HG03025 (cell line): ENCODE results near the gene HDAC4.

Source experiments
- ATAC-seq: cut with Tn5 transposase; IDR thresholded peaks from one replicate; pipeline ENCODE4 v1.9.1; 2021; ENCODE audit warnings: mild to moderate bottlenecking, moderate library complexity; ENCODE audit not compliant: unreplicated experiment, low FRiP score

The HDAC4 gene

DNA sequence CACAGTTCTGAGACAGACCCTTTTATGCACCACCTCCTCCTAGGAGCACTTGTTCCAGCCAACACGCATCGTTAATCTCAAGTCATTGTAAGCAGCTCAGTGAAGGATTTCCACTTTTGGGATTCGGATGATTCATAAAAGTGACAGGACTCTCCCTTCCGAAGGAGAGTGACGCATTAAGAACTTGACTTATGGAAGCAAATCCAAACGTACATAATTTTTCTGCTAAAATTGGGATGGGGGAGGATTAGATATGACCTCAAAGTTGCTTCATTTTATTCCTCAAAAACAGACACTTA is 387.2 kb downstream of the HDAC4 start:
- ATAC-seq: no peak

- ATAC-seq: no peak
Observed at GRCh38 chr2:239012936-239013677, 387.7 kb downstream of the HDAC4 start.

- no peak for ATAC-seq
Observed at GRCh38 chr2:239012228-239012627, 388.6 kb downstream of the HDAC4 start.

DNA sequence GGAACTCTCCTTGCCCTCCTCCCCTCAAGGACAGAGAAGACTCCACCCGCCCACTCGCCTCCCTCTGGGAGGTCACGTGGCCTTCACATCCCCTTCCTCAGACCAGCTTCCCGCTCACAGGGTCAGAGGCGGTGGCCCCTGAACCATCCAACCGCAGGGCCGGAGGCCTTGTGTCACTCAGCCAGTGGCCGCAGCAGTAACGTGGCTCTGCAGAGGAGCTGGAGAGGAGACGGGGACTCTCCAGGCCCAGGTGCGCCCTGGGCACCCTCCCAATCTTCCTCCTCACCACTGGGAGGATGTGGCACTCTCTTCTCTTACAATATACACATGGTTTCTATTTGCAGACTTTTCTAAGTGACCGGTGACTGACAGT is 391.2 kb downstream of the HDAC4 start:
- ATAC-seq: no peak

DNA sequence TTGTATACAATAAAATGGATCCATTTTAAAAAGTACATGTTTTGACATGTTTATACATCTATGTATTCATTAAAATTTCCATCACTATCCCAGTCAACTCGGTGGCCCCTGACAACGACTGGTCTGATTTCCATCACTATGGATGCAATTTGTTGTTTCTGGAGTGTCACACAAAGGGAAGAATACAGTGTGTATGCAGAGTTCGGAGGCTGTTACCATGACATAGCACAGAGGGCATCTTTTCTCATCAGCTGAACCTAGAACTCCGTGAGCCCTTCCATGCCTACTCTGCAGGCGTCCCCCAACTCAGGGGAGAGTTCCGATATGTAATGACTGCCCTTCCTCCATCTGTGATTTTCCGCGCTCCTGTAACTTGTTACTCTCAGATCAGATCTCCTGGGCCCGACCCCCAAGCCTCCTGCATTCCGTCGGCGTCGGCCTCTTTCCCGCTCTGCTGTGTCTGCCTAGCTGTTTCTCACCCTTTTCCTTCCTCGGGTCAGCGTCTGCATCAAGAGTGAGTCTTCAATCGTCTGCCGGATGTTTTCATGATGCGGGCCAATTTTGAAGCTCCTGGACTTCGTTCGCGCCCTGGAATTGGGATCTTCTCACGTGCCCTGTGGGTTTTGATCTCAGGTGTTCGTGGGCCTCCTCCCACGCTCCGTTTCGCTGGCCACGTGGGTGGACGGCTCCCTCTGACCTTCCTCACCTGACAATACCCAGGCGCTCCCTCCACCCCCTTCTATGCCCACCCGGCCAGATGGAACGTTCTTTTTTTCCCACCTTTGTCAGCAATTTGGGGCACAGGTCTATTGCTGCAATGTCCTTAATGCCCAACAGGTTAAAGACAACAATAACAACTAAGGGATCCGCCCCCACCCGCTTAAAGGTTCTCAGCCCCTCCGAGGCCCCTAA is 391.9 kb downstream of the HDAC4 start:
- ATAC-seq: no peak

GRCh38 chr2:239008004-239008403 is 392.8 kb downstream of the HDAC4 start:
- no peak for ATAC-seq

DNA sequence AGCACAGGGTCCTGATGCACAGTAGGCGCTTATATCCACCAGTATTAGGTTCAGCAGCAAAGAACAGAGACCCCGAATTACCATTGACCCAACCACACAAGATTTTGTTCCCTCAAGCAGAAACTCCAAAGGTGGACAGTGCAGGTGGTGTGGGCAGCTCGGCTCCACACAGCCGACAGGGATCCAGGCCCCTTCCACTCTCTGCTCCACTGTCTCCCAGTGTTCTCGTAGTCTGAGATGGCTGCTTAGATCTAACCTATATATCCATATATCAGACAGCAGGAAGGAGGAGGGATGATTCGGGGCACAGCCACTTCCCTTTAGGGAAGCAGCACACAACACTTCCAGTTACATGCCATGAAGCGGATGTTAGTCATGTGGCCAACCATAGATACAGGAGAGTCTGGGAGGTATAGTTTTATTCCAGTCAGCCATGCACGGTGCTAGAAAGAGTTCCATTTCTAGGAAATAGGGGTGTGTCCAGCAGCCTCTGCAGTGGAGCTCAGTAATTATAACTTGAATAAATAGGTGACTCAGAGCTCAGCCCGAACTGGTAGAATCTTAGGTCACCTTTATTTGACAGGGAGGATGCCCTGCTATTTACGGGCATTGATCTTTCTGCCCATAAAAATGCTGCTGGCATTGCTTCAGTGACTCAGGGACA is 394.1 kb downstream of the HDAC4 start:
- no peak for ATAC-seq

DNA sequence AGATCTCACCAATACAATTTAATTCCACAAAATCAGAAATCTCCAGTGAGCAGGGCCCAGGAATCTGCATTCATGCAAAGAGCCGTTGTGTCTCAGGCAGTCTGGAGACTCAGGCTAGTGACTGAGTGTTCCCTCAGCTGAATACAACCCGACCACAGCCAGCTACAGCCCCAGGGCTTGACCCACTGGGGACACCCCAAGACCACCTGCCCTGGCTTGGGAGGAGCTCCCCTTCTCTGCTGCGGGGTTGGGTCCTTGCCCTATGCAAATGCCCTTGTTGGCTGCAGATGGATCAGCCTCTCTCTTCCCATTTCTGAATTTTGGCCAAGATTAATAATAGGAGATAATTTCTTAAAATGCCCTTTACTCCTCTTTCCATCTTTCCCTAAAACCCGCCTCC is 395.2 kb downstream of the HDAC4 start:
- ATAC-seq: no peak

GRCh38 chr2:239004274-239005015 is 396.4 kb downstream of the HDAC4 start:
- ATAC-seq: no peak

- ATAC-seq: no peak
Observed at GRCh38 chr2:239003624-239004273, 397.1 kb downstream of the HDAC4 start.

- no peak for ATAC-seq
Observed at GRCh38 chr2:239002954-239003623, 397.7 kb downstream of the HDAC4 start.

- no peak for ATAC-seq
Observed at GRCh38 chr2:239002591-239002953, 398.2 kb downstream of the HDAC4 start.

GRCh38 chr2:239001794-239002193 is 399.0 kb downstream of the HDAC4 start:
- no peak for ATAC-seq

GRCh38 chr2:239000500-239001073 is 400.2 kb downstream of the HDAC4 start:
- no peak for ATAC-seq

DNA sequence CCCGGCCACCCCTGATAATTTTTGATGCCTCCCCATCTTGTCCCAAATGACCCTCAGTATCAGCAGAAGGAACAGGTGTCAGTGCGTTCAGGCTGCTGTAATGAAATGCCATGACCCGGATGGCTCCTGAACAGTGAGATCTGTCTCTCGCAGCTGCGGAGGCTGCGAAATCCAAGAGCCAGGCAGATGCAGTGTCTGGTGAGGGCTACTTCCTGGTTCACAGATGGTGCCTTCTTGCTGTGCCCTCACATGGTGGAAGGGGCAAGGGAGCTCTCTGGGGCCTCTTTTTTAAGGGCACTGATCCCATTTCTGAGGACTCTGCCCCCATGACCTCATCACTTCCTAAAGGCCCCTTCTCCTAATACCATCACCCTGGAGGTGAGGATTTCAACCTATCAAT is 400.7 kb downstream of the HDAC4 start:
- no peak for ATAC-seq

GRCh38 chr2:238999291-238999741 is 401.5 kb downstream of the HDAC4 start:
- no peak for ATAC-seq

DNA sequence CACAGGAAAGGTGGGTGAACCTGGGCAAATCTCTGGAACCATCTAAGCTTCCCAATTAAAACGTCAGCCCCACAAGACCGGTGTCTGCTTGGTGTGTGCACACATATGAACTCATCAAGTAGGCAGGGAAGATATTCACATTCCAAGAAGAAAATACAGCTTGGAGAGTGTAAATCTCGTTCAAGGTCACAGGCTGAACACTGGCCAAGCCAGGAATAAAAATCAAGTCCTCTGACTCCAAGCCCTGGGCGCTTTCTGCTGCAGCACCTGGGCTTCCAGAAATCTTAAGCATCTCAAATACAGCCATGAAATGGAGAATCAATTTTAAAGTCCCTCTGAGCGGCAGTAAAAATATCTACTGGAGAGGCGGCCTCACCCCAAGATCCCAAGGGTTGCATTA is 402.0 kb downstream of the HDAC4 start:
- no peak for ATAC-seq
